Thyroid gland (tissue), 4 donors: ENCODE results near the gene NBPF4.
"Not testable (repeated sequence)": the region's sequence is repeated elsewhere in the genome, so short reads cannot be mapped to it uniquely, and the experiment has no call there.

Experiments used
- CTCF ChIP-seq, 6 experiments: fragments of 200-600 bp in 3 of 6; fragments of 450-650 bp in 3 of 6; sonication (generic) in 3 of 6; IDR thresholded peaks; one replicate each; pipeline ENCODE4 v1.5.1; 2016 to 2019; ENCODE audit warnings: antibody characterized with exemption in 6 of 6, mild to moderate bottlenecking in 2 of 6, inconsistent platforms in 1 of 6, moderate library complexity in 1 of 6
- POLR2A ChIP-seq, 2 donors: fragments of 450-650 bp; IDR thresholded peaks; one replicate each; pipeline ENCODE4 v1.6.1; 2017; ENCODE audit warnings: antibody characterized with exemption in 2 of 2, mild to moderate bottlenecking in 2 of 2, moderate library complexity in 1 of 2

DNA sequence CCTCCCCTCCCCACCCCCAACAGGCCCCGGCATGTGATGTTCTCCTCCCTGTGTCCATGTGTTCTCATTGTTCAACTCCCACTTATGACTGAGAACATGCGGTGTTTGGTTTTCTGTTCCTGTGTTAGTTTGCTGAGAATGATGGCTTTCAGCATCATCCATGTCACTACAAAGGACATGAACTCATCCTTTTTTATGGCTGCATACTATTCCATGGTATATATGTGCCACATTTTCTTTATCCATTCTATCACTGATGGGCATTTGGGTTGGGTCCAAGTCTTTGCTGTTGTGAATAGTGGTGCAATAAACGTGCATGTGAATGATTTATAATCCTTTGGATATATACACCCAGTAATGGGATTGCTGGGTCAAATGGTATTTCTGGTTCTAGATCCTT, 40.3 kb downstream of the NBPF4 start:
- TF ChIP-seq POLR2A, CTCF (IDR thresholded peaks at IDR 0.05): not testable (repeated sequence)
